Mucosa of descending colon (tissue), 3 donors: ENCODE measurements around the gene INTS1. TPM values are rescaled to one million over a fixed set of nuclear protein-coding genes. Genes with fewer than 3 reads are reported as not detected.

ENCODE experiments used
- ATAC-seq: fragments of 200-7000 bp; cut with Tn5 transposase; one replicate; pipeline ENCODE4 v1.9.1; 2020; ENCODE audit warnings: mild to moderate bottlenecking, moderate library complexity
- DNase-seq, 3 donors: peaks; one replicate each; pipeline ENCODE4 v3.0.0-alpha.2; 2020
- H3K36me3 ChIP-seq: fragments of 200-600 bp; one replicate; pipeline ENCODE4 v1.8.0; 2021; ENCODE audit warnings: low read depth, mild to moderate bottlenecking
- H3K4me1 ChIP-seq: fragments of 200-600 bp; one replicate; pipeline ENCODE4 v1.8.0; 2021; ENCODE audit warnings: low read depth, mild to moderate bottlenecking
- H3K4me3 ChIP-seq: fragments of 200-600 bp; one replicate; pipeline ENCODE4 v1.8.0; 2021; ENCODE audit warnings: mild to moderate bottlenecking
- H3K9me3 ChIP-seq: fragments of 200-600 bp; one replicate; pipeline ENCODE4 v1.8.0; 2021; ENCODE audit warnings: mild to moderate bottlenecking
- intact Hi-C, 2 donors: fragments of 100-400 bp; cut with DNase I in 1 of 2; cut with micrococcal nuclease in 1 of 2; formaldehyde crosslinking; loops; one replicate each; pipeline versions ENCODE4 v1.11.0 to v1.11.1; 2022; cut with DNase I, micrococcal nuclease
- total RNA-seq, 3 donors: library from RNA; stranded (reverse); fragmentation: NEBNext Ultra II Directional in 2 of 3; extraction: Animal tissue kit (Norgen Biotek cat#: 25700) in 2 of 3; gene quantifications; one replicate each; pipeline versions ENCODE4 v1.2.1 to v1.2.4, GENCODE V29; 2021 to 2023
- TF ChIP-seq, protein P1 (sequence below): fragments of 200-600 bp; IDR thresholded peaks from one replicate; pipeline ENCODE4 v1.8.0; 2022; ENCODE audit warnings: antibody characterized with exemption, mild to moderate bottlenecking
- donor health status: DM: no; HTN: no; CAD: no; lungs with moderate emphysema.
- donor health status: DM: no; HTN: no; CAD: no.
- donor health status: DM: no; HTN: yes; CAD: no.

INTS1 gene
- total RNA-seq, 3 donors from 2014 or later = 79.6 to 94.3 (median 88.0) TPM

DNA sequence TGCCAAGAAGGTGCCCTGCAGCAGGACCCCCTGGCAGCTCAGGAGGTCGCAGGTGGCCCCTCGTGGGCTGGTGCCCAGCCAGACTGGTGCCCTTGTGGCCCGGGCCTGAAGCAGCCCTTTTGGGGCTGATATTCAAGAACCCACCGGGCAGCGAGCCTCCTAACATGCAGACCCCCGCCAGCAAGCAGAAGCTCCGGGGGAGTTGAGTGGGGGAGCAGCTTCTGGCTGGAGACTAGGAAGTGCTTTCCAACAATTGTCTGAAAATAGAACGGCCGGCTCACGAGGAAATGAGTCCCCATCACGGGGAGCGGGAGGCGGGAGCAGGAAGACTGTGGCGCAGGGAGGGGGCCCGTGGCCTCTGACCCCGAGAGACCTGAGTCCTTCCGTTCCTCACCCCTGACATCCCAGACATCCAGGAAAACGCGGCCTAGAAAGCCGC, 9.5 kb upstream of the INTS1 start:
- Histone ChIP-seq H3K4me3 (no peak overlapping the region), H3K36me3 (no peaks in the 10 kb centered on the region), H3K9me3 (no peaks in the 10 kb centered on the region), H3K4me1 (no peaks in the 10 kb centered on the region)
- ATAC-seq (no peak), DNase-seq (peak in 2 of 3 donors; percentile 24 to 50)
- intact Hi-C loops = no loop called here
- TF ChIP-seq, protein P1, sequence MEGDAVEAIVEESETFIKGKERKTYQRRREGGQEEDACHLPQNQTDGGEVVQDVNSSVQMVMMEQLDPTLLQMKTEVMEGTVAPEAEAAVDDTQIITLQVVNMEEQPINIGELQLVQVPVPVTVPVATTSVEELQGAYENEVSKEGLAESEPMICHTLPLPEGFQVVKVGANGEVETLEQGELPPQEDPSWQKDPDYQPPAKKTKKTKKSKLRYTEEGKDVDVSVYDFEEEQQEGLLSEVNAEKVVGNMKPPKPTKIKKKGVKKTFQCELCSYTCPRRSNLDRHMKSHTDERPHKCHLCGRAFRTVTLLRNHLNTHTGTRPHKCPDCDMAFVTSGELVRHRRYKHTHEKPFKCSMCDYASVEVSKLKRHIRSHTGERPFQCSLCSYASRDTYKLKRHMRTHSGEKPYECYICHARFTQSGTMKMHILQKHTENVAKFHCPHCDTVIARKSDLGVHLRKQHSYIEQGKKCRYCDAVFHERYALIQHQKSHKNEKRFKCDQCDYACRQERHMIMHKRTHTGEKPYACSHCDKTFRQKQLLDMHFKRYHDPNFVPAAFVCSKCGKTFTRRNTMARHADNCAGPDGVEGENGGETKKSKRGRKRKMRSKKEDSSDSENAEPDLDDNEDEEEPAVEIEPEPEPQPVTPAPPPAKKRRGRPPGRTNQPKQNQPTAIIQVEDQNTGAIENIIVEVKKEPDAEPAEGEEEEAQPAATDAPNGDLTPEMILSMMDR = no peak

DNA sequence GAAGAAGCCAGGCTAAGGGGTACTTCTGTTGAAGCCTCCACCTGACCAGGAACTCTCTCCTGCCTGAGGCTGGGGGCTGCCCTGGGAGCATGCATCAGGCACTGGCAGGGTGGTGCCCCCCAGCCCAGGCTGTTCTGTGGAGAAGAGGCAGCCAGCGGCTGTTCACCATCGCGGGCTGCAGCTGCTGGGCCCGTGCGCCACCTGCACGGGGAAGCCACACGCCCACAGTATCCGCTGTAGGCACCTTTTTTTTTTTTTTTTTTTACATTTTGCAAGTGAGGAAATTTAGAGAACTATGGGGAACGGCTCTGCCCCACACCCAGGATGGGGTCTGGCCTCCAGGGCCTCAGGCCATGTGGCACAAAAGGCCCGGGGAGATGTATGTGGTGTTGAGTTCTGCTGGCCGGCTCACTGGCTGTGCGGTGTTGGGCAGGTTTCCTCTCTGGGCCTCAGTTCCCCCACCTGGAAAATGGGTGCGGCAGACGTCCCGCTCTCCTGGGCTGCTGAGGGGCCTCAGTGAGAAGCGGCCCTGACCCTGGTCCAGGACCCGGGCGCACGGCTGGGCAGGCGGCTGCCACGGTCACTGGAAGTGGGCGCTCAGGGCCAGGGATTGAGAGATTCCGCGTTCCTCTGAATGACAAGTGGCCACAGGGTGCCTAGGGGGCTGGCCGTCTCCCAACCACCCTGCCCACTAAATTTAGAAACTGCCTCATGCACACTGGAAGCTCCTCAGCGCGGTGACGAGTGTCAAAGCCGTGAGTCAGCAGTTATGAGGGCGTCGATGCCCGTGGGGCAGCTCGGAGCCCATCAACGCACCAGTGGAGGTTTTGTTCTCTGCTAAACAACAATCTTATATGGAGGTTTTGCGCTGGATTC, 8.8 kb upstream of the INTS1 start:
- TF ChIP-seq, protein P1 = no peak
- DNase-seq (peak in 2 of 3 donors; percentile 34 to 66), ATAC-seq (peak; percentile 70)
- Histone ChIP-seq H3K9me3 (no peaks in the 10 kb centered on the region), H3K4me3 (no peak overlapping the region), H3K4me1 (no peaks in the 10 kb centered on the region), H3K36me3 (no peaks in the 10 kb centered on the region)
- intact Hi-C loops = no loop called here

DNA sequence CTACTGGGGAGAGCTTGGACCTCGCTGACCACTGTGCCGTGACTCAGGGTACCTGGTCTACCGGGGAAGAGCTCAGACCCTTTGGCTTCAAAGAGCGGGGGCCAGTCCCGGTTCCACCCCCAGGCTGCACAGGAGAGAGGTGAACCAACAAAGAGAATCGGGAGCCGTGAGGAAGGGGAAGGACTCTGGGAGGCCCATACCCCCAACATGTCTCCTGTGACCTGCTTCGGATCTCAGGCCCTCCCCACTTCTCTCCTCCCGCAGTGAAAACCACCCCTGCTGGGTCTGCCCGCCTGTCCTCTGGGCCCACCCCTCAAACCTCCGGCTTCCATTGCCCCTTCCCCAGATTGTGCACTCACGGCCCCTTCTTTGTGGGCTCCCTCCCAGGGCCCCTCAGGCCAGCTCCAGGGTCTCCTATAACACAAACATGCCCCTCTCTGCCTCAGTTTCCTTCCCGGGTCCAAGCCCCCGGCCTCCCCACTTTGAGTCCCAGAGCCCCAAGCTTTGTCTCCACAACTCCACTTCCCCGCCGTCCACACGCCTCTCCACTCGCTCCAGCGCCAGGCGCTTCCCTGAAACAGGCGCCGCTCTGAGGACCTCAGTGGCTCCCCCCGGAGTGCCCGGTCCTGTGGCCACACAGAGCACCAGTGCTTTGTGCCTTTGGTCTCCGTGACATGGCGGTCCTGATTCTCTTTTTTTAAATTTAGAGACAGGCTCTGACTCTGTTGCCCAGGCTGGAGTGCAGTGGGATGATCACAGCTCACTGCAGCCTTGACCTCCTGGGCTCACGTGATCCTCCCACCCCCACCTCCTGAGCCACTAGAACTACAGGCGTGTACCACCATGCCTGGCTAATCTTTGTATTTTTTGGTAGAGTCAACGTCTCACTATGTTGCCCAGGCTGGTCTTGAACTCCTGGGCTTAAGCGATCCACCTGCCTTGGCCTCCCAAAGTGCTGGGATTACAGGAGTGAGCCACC, 7.5 kb upstream of the INTS1 start:
- no peak for ATAC-seq
- H3K9me3 ChIP-seq = no peaks in the 10 kb centered on the region
- peak in 1 of 3 donors; percentile 38 for DNase-seq
- TF ChIP-seq, protein P1 = no peak
- no peaks in the 10 kb centered on the region for H3K36me3 ChIP-seq
- intact Hi-C loops = no loop called here
- H3K4me3 ChIP-seq = no peak overlapping the region
- H3K4me1 ChIP-seq = no peaks in the 10 kb centered on the region

DNA sequence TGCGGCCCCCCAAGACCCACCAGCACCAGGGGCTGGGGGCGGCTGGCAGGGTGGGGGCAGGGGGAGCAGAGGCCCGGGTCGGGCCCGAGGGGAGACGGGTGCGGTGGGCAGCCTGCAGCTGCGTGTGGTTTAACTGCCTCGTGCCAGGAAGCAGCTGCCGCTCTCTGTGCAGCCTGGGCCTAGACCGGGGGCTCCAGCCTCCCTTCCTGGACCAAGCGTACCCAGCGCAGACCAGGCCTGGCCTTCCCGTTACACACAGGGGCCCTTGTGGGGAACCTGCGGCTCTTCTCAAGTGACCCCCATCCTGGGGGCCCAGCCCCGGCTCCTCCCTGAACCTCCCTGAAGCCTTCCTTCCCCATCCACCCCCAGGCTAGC, 6.6 kb upstream of the INTS1 start:
- intact Hi-C loops = no loop called here
- DNase-seq = peak in 1 of 3 donors; percentile 44
- Histone ChIP-seq H3K9me3 (no peaks in the 10 kb centered on the region), H3K4me1 (no peaks in the 10 kb centered on the region), H3K4me3 (no peak overlapping the region), H3K36me3 (no peaks in the 10 kb centered on the region)
- ATAC-seq = no peak
- TF ChIP-seq, protein P1 = no peak

DNA sequence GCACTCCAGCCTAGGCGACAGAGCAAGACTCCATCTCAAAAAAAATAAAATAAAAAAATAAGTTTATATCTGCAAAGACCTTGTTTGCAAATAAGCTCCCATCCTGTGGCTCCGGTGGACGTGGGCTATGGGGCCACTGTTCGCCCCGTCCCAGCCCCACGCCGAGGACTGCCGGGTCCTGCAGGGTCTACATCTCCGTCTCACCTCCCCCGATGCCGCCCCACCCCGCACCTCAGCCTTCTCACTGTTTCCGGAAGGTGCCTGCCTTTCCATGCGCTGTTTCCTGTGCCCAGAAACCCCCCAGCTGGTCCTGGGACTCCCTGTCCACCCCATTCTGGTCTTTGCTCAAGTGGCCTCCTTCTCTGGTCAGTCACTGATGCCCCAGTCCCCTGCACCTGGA, 5.0 kb upstream of the INTS1 start:
- Histone ChIP-seq H3K9me3 (no peaks in the 10 kb centered on the region), H3K36me3 (no peaks in the 10 kb centered on the region), H3K4me1 (no peaks in the 10 kb centered on the region), H3K4me3 (no peak overlapping the region)
- intact Hi-C loops = no loop called here
- DNase-seq = peak in 1 of 3 donors; percentile 49
- no peak for ATAC-seq
- TF ChIP-seq, protein P1 = no peak
